KMS-11 (cell line): ENCODE data around the gene IL12RB2.

Source experiments
- H2AFZ ChIP-seq: fragments of 200-600 bp; sonication (generic); 2 replicates; pipeline ENCODE4 v1.6.1; 2016; ENCODE audit warnings: antibody characterized with exemption, mixed run types, low read depth
- H3K27ac ChIP-seq: fragments of 200-600 bp; sonication (generic); 2 replicates; pipeline ENCODE4 v1.6.1; 2016; ENCODE audit warnings: mild to moderate bottlenecking, mixed run types
- H3K27me3 ChIP-seq: fragments of 200-600 bp; sonication (generic); 2 replicates; pipeline ENCODE4 v1.6.1; 2017; ENCODE audit warnings: mild to moderate bottlenecking, low read depth, mixed run types, moderate library complexity; ENCODE audit not compliant: insufficient read depth
- H3K36me3 ChIP-seq: fragments of 200-600 bp; sonication (generic); 2 replicates; pipeline ENCODE4 v1.6.1; 2017; ENCODE audit warnings: mild to moderate bottlenecking, mixed run types; ENCODE audit not compliant: insufficient read depth
- H3K4me1 ChIP-seq: fragments of 200-600 bp; sonication (generic); 2 replicates; pipeline ENCODE4 v1.6.1; 2016; ENCODE audit warnings: mild to moderate bottlenecking, low read depth, mixed run types; ENCODE audit not compliant: poor library complexity, severe bottlenecking
- H3K4me2 ChIP-seq: fragments of 200-600 bp; sonication (generic); 2 replicates; pipeline ENCODE4 v1.7.0; 2016; ENCODE audit warnings: mild to moderate bottlenecking, mixed run types
- H3K4me3 ChIP-seq: fragments of 200-600 bp; sonication (generic); IDR thresholded peaks from 2 replicates; pipeline ENCODE4 v1.6.1; 2017; ENCODE audit warnings: low read depth, low read length, mixed read lengths; ENCODE audit not compliant: insufficient read depth
- H3K79me2 ChIP-seq: fragments of 200-600 bp; sonication (generic); 2 replicates; pipeline ENCODE4 v1.6.1; 2016; ENCODE audit warnings: low read depth, mixed run types; ENCODE audit not compliant: insufficient read depth
- H3K9ac ChIP-seq: fragments of 200-600 bp; sonication (generic); 2 replicates; pipeline ENCODE4 v1.6.1; 2016; ENCODE audit warnings: mild to moderate bottlenecking, mixed run types
- H4K20me1 ChIP-seq: fragments of 200-600 bp; sonication (generic); 2 replicates; pipeline ENCODE4 v1.6.1; 2016; ENCODE audit warnings: mild to moderate bottlenecking, mixed run types; ENCODE audit not compliant: insufficient read depth
- CTCF ChIP-seq: fragments of 200-600 bp; sonication (generic); conservative IDR thresholded peaks from 2 replicates; pipeline ENCODE4 v1.6.1; 2017; ENCODE audit warnings: low read depth, mild to moderate bottlenecking, antibody characterized with exemption, low read length, moderate library complexity, mixed read lengths

IL12RB2 gene

GRCh38 chr1:67427465-67427864 lies 119.8 kb downstream of the IL12RB2 start:
- Histone ChIP-seq H3K27me3 (no peaks in the 10 kb centered on the region), H3K9ac (peak overlapping the region; percentile 99; the same call in 1 of the 2 replicates), H3K4me3 (no peak overlapping the region), H2AFZ (no peak overlapping the region), H3K4me2 (peak overlapping the region; percentile 64), H3K27ac (no peak overlapping the region), H4K20me1 (peaks cover 46% of the 10 kb centered on the region), H3K79me2 (peaks cover 78% of the 10 kb centered on the region), H3K36me3 (peaks cover 14% of the 10 kb centered on the region; the same call in 1 of the 2 replicates), H3K4me1 (peaks cover 47% of the 10 kb centered on the region)
- no peak for TF ChIP-seq CTCF

DNA sequence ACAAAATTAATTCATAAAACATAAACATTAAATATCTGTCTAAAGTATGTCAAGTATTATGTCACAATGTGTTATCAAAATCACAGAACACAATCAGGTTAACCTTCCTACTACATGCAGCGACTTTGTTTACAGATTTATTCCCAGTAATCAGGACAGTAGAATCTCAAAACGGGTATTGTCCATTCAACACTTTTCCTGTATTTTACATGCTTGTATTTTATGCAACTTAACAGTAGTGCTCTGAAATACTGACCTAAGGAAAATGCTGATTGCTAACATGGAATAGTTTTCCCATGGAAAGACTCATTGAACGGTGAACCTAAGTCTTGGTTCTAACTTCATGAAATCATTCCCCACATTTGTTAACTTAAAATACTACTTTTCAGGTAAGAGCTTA lies 120.3 kb downstream of the IL12RB2 start:
- H3K27ac ChIP-seq = peak overlapping the region; percentile 97; the same call in 1 of the 2 replicates
- H3K4me3 ChIP-seq = peak overlapping the region; percentile 18
- TF ChIP-seq CTCF = no peak
- H3K9ac ChIP-seq = peak overlapping the region; percentile 99
- H3K4me2 ChIP-seq = peak overlapping the region; percentile 64
- H3K4me1 ChIP-seq = peaks cover 47% of the 10 kb centered on the region
- H2AFZ ChIP-seq = no peak overlapping the region
- H3K79me2 ChIP-seq = peaks cover 73% of the 10 kb centered on the region
- no peaks in the 10 kb centered on the region for H3K27me3 ChIP-seq
- peaks cover 46% of the 10 kb centered on the region for H4K20me1 ChIP-seq
- H3K36me3 ChIP-seq = peaks cover 14% of the 10 kb centered on the region; the same call in 1 of the 2 replicates

DNA sequence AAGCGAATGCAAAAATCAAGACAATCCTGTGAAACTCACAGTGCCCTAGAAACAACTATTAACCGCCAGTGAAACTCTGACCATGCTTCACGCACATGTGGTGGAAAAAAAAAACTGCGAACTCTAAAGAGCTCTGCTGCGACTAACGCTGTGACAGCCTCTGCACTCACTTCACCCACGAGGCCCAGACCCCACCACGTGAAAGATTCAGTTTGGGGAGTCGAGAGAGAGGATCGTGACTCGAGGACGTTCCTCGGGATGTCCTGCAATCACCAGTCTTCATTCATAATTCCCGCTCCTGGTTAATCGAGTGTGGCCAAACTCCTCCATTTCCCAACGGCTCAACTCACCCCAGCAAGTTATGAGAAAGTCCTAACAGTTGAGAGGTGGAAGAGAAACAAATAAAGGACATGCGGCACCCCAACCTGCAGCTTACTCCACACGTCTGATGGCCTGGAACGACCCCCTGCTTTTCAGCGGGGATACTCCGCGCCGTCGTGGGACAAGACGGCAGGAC lies 121.4 kb downstream of the IL12RB2 start:
- Histone ChIP-seq H3K27me3 (no peaks in the 10 kb centered on the region), H3K4me2 (peak overlapping the region; percentile 64), H3K9ac (peak overlapping the region; percentile 99), H4K20me1 (peaks cover 41% of the 10 kb centered on the region), H2AFZ (no peak overlapping the region), H3K4me3 (peak overlapping the region; percentile 85), H3K4me1 (peaks cover 43% of the 10 kb centered on the region), H3K79me2 (peaks cover 62% of the 10 kb centered on the region), H3K36me3 (peaks cover 9% of the 10 kb centered on the region; the same call in 1 of the 2 replicates), H3K27ac (peak overlapping the region; percentile 97)
- TF ChIP-seq CTCF = no peak

DNA sequence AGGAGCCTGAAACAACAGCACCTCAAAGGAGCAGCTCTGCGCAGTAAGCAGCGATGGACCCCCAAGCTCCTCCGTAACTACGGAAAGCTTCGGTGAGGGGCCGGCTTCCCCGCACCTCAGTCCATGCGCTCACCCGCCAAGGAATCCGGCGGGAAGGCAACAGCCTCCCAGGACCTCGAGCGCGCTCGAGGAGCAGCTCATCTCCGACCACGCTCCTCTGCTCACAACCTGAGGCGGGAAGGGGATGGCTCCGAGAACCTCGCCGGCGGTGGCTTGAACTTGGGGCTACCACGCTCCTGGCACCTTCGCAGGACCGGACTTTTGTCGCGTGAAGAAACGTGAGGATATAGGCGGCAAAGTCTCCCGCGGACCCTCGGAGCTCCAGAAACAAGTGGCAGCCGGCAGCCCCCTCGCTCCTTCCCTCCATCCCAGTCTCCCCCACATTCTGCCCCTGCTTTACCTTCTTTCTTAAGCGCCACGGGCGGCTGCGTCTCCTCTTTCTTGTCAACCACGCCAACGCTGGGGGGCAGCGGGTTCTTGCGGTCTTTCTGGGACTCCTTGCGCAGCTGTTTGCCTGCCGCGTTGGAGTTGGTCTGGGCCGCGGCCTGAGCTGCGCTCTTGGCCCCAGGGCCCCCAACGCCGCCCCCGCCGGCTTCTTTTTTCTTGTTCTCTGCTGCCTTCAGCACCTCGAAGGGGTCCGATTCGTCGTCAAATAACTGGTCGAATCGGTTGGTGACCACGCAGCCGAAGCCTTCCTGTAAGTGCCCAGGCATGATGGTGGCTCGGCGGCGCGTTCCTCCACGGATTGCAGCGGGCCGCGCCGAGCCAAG lies 122.1 kb downstream of the IL12RB2 start:
- peak overlapping the region; percentile 64 for H3K4me2 ChIP-seq
- peak overlapping the region; percentile 97 for H3K27ac ChIP-seq
- peaks cover 9% of the 10 kb centered on the region; the same call in 1 of the 2 replicates for H3K36me3 ChIP-seq
- no peak overlapping the region for H2AFZ ChIP-seq
- peaks cover 55% of the 10 kb centered on the region for H3K79me2 ChIP-seq
- no peaks in the 10 kb centered on the region for H3K27me3 ChIP-seq
- peaks cover 37% of the 10 kb centered on the region for H3K4me1 ChIP-seq
- no peak for TF ChIP-seq CTCF
- peak overlapping the region; percentile 99 for H3K9ac ChIP-seq
- peaks cover 37% of the 10 kb centered on the region for H4K20me1 ChIP-seq
- H3K4me3 ChIP-seq = peak overlapping the region; percentile 42
